Muscle of leg (tissue), 9 donors: Measurements from ENCODE around the gene PIGA. TPM values are rescaled to one million over a fixed set of nuclear protein-coding genes. Genes with fewer than 3 reads are reported as not detected.

Experiments
- polyA plus RNA-seq, 8 donors: library from polyadenylated mRNA; unstranded; fragments of 120-200 nt; gene quantifications; one replicate each; pipeline versions ENCODE4 v1.2.1 to v1.2.3, GENCODE V29; 2013; ENCODE audit warnings: inconsistent platforms in 1 of 8, low replicate concordance in 1 of 8; ENCODE audit not compliant: insufficient read length in 8 of 8, insufficient read depth in 1 of 8
- total RNA-seq: library from RNA; stranded (reverse); fragments of 120-200 nt; gene quantifications from one replicate; pipeline ENCODE4 v1.2.4, GENCODE V29; 2013

The PIGA gene
- total and polyA plus RNA-seq, 9 donors, result 4.5 to 8.3 (median 6.2) TPM

Other genes starting within 250 kb of the PIGA start
- 3.6 TPM for gene ASB9, start 65.4 kb downstream of the PIGA start, total RNA-seq
- gene ASB9, start 65.4 kb downstream of the PIGA start, polyA plus RNA-seq, result 1 to 10 TPM; 3.1 to 6.4 (median 4.0) TPM
- 9.4 TPM for gene ASB11, start 19.9 kb downstream of the PIGA start, total RNA-seq
- gene ASB11, start 19.9 kb downstream of the PIGA start, polyA plus RNA-seq, result 10 to 100 TPM in 1 of 8 donors, 1 to 10 TPM in 7; 3.9 to 11.7 (median 5.9) TPM
- gene VEGFD, start 48.9 kb upstream of the PIGA start, total RNA-seq, result 0.44 TPM
- 1 to 10 TPM in 3 of 8 donors, under 1 TPM in 5; 0.41 to 1.7 (median 0.76) TPM for gene VEGFD, start 48.9 kb upstream of the PIGA start, polyA plus RNA-seq
- 2.4 TPM for gene PIR, start 157.8 kb upstream of the PIGA start, total RNA-seq
- gene PIR, start 157.8 kb upstream of the PIGA start, polyA plus RNA-seq, result 1 to 10 TPM; 2.1 to 5.0 (median 3.7) TPM
- 2.2 TPM for gene BMX, start 165.3 kb upstream of the PIGA start, total RNA-seq
- 1 to 10 TPM; 1.5 to 2.5 (median 2.0) TPM for gene BMX, start 165.3 kb upstream of the PIGA start, polyA plus RNA-seq